Kidney tubule cell (primary cell): Measurements from ENCODE around the gene KCTD16.

ENCODE experiments used
- DNase-seq: peaks from one replicate; pipeline ENCODE4 v3.0.0-alpha.2; 2018; ENCODE audit warnings: low spot score

The KCTD16 gene

GRCh38 chr5:144531188-144531587 lies 360.5 kb downstream of the KCTD16 start:
- no peak for DNase-seq
